ENCODE results near the gene CELF4. TPM values are rescaled to one million over a fixed set of nuclear protein-coding genes. Genes with fewer than 3 reads are reported as not detected.

Gene CELF4
- polyA plus RNA-seq, 1 donor (not counting 4 experiments of a cell fraction or from before 2014, with no cell fraction given): not detected

DNA sequence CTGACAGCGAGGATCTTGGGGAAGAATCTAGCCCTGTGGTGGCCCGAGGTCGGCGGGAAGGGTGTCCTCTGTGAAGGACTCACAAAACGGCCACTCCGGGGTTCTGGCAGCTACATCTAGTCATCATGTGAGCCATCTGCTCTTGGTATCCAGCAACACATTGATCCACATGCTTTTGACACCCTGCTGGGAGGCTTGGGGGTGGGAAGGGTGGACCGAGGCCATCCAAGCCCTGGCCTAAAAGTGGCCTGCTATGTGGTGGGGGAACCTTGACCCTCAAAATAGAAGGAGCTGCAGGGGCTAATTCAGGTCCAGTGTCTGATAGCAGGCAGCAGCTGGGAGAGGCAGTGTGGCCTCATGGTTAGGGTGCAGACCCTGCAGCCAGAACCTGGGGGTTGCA lies 145.7 kb downstream of the CELF4 start:
- H3K4me2 ChIP-seq (ENCODE audit: control insufficient read depth, extremely low read depth, insufficient read depth, low read depth, low read length): no peak overlapping the region
- H3K79me2 ChIP-seq (ENCODE audit: control insufficient read depth, insufficient read depth, low read length): no peaks in the 10 kb centered on the region
- no peaks in the 10 kb centered on the region for H3K36me3 ChIP-seq (ENCODE audit: control insufficient read depth in 2 of 2, extremely low read depth in 1 of 2, insufficient read depth in 2 of 2, low read length in 2 of 2)
- FAIRE-seq (no peak), DNase-seq (ENCODE audit: low read depth, low spot score) (no peak)
- no peak overlapping the region for H3K9ac ChIP-seq (ENCODE audit: control insufficient read depth, extremely low read depth, insufficient read depth, low read length)
- H3K9me1 ChIP-seq (ENCODE audit: control insufficient read depth, extremely low read depth, insufficient read depth, low read length): no peaks in the 10 kb centered on the region
- H3K27ac ChIP-seq (ENCODE audit: control insufficient read depth, insufficient read depth, low read length): no peak overlapping the region
- dilution Hi-C loops (cut with MboI; ENCODE audit: extremely low pct_ligation_motif_present, low sequenced_read_pairs): no loop called here
- no peaks in the 10 kb centered on the region for H3K27me3 ChIP-seq (ENCODE audit: control insufficient read depth, extremely low read depth, insufficient read depth, low read length)
- H2AFZ ChIP-seq (ENCODE audit: control insufficient read depth, low read length): no peak overlapping the region
- no peak for TF ChIP-seq EZH2 (IDR thresholded peaks at IDR 0.05; ENCODE audit: low read length)
- TF ChIP-seq, protein P1, sequence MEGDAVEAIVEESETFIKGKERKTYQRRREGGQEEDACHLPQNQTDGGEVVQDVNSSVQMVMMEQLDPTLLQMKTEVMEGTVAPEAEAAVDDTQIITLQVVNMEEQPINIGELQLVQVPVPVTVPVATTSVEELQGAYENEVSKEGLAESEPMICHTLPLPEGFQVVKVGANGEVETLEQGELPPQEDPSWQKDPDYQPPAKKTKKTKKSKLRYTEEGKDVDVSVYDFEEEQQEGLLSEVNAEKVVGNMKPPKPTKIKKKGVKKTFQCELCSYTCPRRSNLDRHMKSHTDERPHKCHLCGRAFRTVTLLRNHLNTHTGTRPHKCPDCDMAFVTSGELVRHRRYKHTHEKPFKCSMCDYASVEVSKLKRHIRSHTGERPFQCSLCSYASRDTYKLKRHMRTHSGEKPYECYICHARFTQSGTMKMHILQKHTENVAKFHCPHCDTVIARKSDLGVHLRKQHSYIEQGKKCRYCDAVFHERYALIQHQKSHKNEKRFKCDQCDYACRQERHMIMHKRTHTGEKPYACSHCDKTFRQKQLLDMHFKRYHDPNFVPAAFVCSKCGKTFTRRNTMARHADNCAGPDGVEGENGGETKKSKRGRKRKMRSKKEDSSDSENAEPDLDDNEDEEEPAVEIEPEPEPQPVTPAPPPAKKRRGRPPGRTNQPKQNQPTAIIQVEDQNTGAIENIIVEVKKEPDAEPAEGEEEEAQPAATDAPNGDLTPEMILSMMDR (optimal IDR thresholded peaks at IDR 0.05 in 1 of 3, IDR thresholded peaks at IDR 0.05 in 1 of 3, conservative IDR thresholded peaks at IDR 0.05 in 1 of 3; ENCODE audit: extremely low read depth in 1 of 3, insufficient read depth in 2 of 3, low read length in 3 of 3): no peak
- H3K4me1 ChIP-seq (ENCODE audit: control insufficient read depth, extremely low read depth, insufficient read depth, low read length): peaks cover 3% of the 10 kb centered on the region
- H3K4me3 ChIP-seq (ENCODE audit: control insufficient read depth in 2 of 3, extremely low read depth in 1 of 3, insufficient read depth in 2 of 3, low read depth in 1 of 3, low read length in 3 of 3): no peak overlapping the region
- H4K20me1 ChIP-seq (ENCODE audit: control insufficient read depth, extremely low read depth, insufficient read depth, low read length): no peaks in the 10 kb centered on the region
- no peaks in the 10 kb centered on the region for H3K9me3 ChIP-seq (ENCODE audit: control insufficient read depth, low read depth, low read length)

- H3K9ac ChIP-seq (ENCODE audit: control insufficient read depth, extremely low read depth, insufficient read depth, low read length): no peak overlapping the region
- H3K4me3 ChIP-seq (ENCODE audit: control insufficient read depth in 2 of 3, extremely low read depth in 1 of 3, insufficient read depth in 2 of 3, low read depth in 1 of 3, low read length in 3 of 3): no peak overlapping the region
- no peak overlapping the region for H3K4me2 ChIP-seq (ENCODE audit: control insufficient read depth, extremely low read depth, insufficient read depth, low read depth, low read length)
- H3K79me2 ChIP-seq (ENCODE audit: control insufficient read depth, insufficient read depth, low read length): no peaks in the 10 kb centered on the region
- H3K9me1 ChIP-seq (ENCODE audit: control insufficient read depth, extremely low read depth, insufficient read depth, low read length): no peaks in the 10 kb centered on the region
- TF ChIP-seq, protein P1 (optimal IDR thresholded peaks at IDR 0.05 in 1 of 3, IDR thresholded peaks at IDR 0.05 in 1 of 3, conservative IDR thresholded peaks at IDR 0.05 in 1 of 3; ENCODE audit: extremely low read depth in 1 of 3, insufficient read depth in 2 of 3, low read length in 3 of 3): no peak
- no peak for TF ChIP-seq EZH2 (IDR thresholded peaks at IDR 0.05; ENCODE audit: low read length)
- DNase-seq (ENCODE audit: low read depth, low spot score) (no peak), FAIRE-seq (no peak)
- dilution Hi-C loops (cut with MboI; ENCODE audit: extremely low pct_ligation_motif_present, low sequenced_read_pairs): no loop called here
- no peak overlapping the region for H2AFZ ChIP-seq (ENCODE audit: control insufficient read depth, low read length)
- H3K36me3 ChIP-seq (ENCODE audit: control insufficient read depth in 2 of 2, extremely low read depth in 1 of 2, insufficient read depth in 2 of 2, low read length in 2 of 2): no peaks in the 10 kb centered on the region
- no peak overlapping the region for H3K27ac ChIP-seq (ENCODE audit: control insufficient read depth, insufficient read depth, low read length)
- H4K20me1 ChIP-seq (ENCODE audit: control insufficient read depth, extremely low read depth, insufficient read depth, low read length): no peaks in the 10 kb centered on the region
- H3K27me3 ChIP-seq (ENCODE audit: control insufficient read depth, extremely low read depth, insufficient read depth, low read length): no peaks in the 10 kb centered on the region
- no peaks in the 10 kb centered on the region for H3K9me3 ChIP-seq (ENCODE audit: control insufficient read depth, low read depth, low read length)
- H3K4me1 ChIP-seq (ENCODE audit: control insufficient read depth, extremely low read depth, insufficient read depth, low read length): peaks cover 3% of the 10 kb centered on the region
These were observed 146.3 kb downstream of the CELF4 start for GRCh38 chr18:37419315-37419714.

Data from keratinocyte (primary cell).